ENCODE results near the gene CLEC2L.

DNA sequence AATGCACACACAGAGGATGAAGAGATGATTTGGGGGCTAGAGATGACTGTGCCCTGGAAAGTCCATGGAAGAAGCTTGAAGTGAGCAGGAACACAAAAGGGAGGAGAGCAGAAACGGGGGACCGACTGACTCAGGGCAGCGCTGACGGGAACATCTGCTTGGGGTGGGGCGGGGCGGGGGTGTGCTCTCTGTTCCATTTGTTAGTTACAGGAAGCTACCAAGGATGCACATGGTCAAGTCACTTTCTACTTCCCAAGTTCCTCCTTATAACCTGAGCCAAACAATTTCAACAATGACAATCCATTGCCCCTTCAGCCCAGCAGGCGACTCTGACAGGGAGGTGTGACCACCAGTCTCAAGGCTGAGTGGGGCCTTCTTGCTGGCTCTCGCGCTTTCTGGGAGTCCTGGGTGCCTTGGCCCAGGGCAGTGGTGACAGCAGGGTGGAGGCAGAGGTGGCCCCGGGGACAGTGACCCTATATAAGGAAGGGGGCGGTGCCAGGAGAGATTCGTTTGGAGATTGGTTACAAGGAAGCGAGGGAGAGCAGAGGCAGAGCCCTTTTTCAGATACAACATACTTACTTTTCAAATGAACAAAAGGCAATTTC, 39.6 kb downstream of the CLEC2L start:
- TF ChIP-seq, protein P1, sequence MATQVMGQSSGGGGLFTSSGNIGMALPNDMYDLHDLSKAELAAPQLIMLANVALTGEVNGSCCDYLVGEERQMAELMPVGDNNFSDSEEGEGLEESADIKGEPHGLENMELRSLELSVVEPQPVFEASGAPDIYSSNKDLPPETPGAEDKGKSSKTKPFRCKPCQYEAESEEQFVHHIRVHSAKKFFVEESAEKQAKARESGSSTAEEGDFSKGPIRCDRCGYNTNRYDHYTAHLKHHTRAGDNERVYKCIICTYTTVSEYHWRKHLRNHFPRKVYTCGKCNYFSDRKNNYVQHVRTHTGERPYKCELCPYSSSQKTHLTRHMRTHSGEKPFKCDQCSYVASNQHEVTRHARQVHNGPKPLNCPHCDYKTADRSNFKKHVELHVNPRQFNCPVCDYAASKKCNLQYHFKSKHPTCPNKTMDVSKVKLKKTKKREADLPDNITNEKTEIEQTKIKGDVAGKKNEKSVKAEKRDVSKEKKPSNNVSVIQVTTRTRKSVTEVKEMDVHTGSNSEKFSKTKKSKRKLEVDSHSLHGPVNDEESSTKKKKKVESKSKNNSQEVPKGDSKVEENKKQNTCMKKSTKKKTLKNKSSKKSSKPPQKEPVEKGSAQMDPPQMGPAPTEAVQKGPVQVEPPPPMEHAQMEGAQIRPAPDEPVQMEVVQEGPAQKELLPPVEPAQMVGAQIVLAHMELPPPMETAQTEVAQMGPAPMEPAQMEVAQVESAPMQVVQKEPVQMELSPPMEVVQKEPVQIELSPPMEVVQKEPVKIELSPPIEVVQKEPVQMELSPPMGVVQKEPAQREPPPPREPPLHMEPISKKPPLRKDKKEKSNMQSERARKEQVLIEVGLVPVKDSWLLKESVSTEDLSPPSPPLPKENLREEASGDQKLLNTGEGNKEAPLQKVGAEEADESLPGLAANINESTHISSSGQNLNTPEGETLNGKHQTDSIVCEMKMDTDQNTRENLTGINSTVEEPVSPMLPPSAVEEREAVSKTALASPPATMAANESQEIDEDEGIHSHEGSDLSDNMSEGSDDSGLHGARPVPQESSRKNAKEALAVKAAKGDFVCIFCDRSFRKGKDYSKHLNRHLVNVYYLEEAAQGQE (IDR thresholded peaks at IDR 0.05; ENCODE audit: low read depth) = no peak
- TF ChIP-seq EGR1 (IDR thresholded peaks at IDR 0.05) = no peak
- no peak for TF ChIP-seq FOXM1 (IDR thresholded peaks at IDR 0.05; ENCODE audit: borderline replicate concordance, low read depth)
- TF ChIP-seq EP300 (IDR thresholded peaks at IDR 0.05; ENCODE audit: borderline replicate concordance) = no peak

All from Ishikawa (cell line).